Esophagus muscularis mucosa (tissue), 4 donors: Measurements from ENCODE around the gene NEO1.

Source experiments
- CTCF ChIP-seq, 3 experiments: fragments of 200-600 bp in 2 of 3; fragments of 450-650 bp in 1 of 3; sonication (generic) in 2 of 3; IDR thresholded peaks; one replicate each; pipeline ENCODE4 v1.5.1; 2017 to 2019; ENCODE audit warnings: antibody characterized with exemption in 3 of 3, mild to moderate bottlenecking in 2 of 3, moderate library complexity in 1 of 3
- EP300 ChIP-seq: sonication (generic); formaldehyde crosslinking; IDR thresholded peaks from one replicate; pipeline ENCODE4 v1.6.1; 2017; ENCODE audit warnings: antibody characterized with exemption
- POLR2A ChIP-seq: fragments of 450-650 bp; IDR thresholded peaks from one replicate; pipeline ENCODE4 v1.6.1; 2017; ENCODE audit warnings: antibody characterized with exemption, moderate library complexity, mild to moderate bottlenecking, low read depth

DNA sequence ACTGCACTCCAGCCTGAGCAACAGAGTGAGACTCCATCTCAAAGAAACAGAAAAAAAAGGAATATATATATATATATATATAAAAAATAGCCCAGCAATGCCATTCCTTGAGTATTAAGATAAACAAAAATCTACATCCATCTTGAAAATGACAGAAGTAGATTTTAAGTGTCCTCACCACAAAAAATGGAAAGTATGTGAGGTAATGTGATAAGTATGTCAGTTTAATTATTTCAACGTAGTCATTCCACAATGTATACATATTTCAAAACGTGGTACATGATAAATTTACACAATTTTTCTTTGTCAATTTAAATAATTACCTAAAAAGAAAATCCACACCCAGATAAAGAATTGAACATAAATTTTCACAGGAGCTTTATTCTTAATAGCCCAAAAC, 261.6 kb downstream of the NEO1 start:
- no peak for TF ChIP-seq POLR2A
- TF ChIP-seq EP300, result no peak
- no peak for TF ChIP-seq CTCF (IDR thresholded peaks at IDR 0.05)
